Kidney epithelial cell (primary cell): ENCODE data around the gene MTUS2. TPM values are rescaled to one million over a fixed set of nuclear protein-coding genes. Genes with fewer than 3 reads are reported as not detected.
"Not testable (repeated sequence)": the region's sequence is repeated elsewhere in the genome, so short reads cannot be mapped to it uniquely, and the experiment has no call there.

Experiments
- DNase-seq: peaks from one replicate; pipeline ENCODE4 v3.0.0-alpha.2; 2010; ENCODE audit warnings: low read depth
- H3K27me3 ChIP-seq: 2 replicates; pipeline ENCODE4 v1.6.0; 2011; ENCODE audit warnings: low read length; ENCODE audit not compliant: control insufficient read depth, insufficient read depth
- H3K36me3 ChIP-seq: 2 replicates; pipeline ENCODE4 v1.5.1; 2011; ENCODE audit warnings: low read length; ENCODE audit not compliant: control insufficient read depth, insufficient read depth
- H3K4me3 ChIP-seq: 2 replicates; pipeline ENCODE4 v1.5.1; 2011; ENCODE audit warnings: low read depth, mild to moderate bottlenecking, control low read depth, low read length
- CTCF ChIP-seq: IDR thresholded peaks from 2 replicates; pipeline ENCODE4 v1.5.1; 2011; ENCODE audit warnings: mild to moderate bottlenecking, moderate library complexity, low read length, control low read depth, inconsistent platforms; ENCODE audit not compliant: insufficient read depth, poor library complexity, severe bottlenecking
- total RNA-seq: library from RNA; depleted of rRNA; stranded (reverse); fragments of >200 nt; gene quantifications from 2 replicates; pipeline ENCODE4 v1.2.3, GENCODE V29; 2015

The MTUS2 gene
- total RNA-seq, 1 donor from 2014 or later, result 0.25 TPM

GRCh38 chr13:29190298-29190697 lies 370.2 kb downstream of the MTUS2 start:
- DNase-seq, result no peak
- H3K4me3 ChIP-seq, result no peak overlapping the region
- no peak for TF ChIP-seq CTCF
- H3K36me3 ChIP-seq, result no peaks in the 10 kb centered on the region
- H3K27me3 ChIP-seq, result no peaks in the 10 kb centered on the region

DNA sequence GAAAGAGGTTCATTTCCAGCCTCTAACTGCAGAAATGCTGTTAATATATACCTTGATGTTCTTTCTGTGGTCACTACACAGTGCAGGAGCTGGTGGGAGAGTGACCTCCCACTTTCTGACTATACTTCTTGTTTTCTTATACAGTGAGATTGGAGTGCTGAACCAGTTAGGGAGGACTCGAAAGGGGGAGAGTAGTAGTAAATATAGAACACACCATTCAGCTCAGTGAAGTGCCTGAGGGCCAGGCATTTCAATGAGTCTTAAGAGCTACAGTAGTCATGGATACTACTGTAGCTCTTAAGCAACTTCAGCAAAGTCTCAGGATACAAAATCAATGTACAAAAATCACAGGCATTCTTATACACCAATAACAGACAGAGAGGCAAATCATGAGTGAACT lies 372.9 kb downstream of the MTUS2 start:
- no peak for DNase-seq
- H3K4me3 ChIP-seq, result no peak overlapping the region
- TF ChIP-seq CTCF, result no peak
- no peaks in the 10 kb centered on the region for H3K36me3 ChIP-seq
- no peaks in the 10 kb centered on the region for H3K27me3 ChIP-seq

DNA sequence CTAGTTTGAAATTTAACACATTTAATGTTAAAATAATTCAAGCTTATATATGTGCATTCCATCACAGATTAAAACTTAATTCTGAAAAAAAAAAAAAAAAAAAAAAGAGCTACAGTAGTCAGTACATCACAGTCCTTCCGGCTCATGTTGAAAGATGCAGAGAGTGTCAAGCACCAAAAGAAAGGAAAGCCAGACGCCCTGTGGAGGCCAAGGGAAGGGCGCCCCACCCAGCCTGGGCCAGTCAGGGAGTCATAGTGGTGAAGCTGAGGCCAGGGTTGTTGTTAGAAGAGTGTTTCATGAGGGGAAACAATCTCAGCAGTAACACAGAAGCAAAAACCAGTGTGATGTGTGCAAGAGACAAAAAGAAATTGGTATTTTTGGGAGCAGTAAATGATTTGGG lies 375.3 kb downstream of the MTUS2 start:
- no peak for TF ChIP-seq CTCF
- H3K27me3 ChIP-seq, result no peaks in the 10 kb centered on the region
- no peak for DNase-seq
- H3K4me3 ChIP-seq, result no peak overlapping the region
- no peaks in the 10 kb centered on the region for H3K36me3 ChIP-seq

- DNase-seq, result no peak
- no peak for TF ChIP-seq CTCF
- no peak overlapping the region for H3K4me3 ChIP-seq
- H3K27me3 ChIP-seq, result no peaks in the 10 kb centered on the region
- no peaks in the 10 kb centered on the region for H3K36me3 ChIP-seq
Observed at GRCh38 chr13:29196409-29197074, 376.4 kb downstream of the MTUS2 start.

DNA sequence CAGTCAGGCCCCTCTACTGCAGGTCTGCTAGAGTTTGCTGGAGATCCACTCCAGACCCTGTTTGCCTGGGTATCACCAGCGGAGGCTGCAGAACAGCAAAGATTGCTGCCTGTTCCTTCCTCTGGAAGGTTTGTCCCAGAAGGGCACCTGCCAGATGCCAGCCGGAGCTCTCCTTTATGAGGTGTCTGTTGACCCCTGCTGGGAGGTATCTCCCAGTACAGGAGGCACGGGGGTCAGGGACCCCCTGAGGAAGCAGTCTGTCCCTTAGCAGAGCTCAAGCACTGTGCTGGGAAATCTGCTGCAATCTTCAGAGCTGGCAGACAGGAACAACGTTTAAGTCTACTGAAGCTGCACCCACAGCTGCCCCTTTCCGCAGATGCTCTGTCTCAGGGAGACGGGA lies 382.6 kb downstream of the MTUS2 start:
- DNase-seq, H3K4me3 ChIP-seq, H3K36me3 ChIP-seq, H3K27me3 ChIP-seq: not testable (repeated sequence)

DNA sequence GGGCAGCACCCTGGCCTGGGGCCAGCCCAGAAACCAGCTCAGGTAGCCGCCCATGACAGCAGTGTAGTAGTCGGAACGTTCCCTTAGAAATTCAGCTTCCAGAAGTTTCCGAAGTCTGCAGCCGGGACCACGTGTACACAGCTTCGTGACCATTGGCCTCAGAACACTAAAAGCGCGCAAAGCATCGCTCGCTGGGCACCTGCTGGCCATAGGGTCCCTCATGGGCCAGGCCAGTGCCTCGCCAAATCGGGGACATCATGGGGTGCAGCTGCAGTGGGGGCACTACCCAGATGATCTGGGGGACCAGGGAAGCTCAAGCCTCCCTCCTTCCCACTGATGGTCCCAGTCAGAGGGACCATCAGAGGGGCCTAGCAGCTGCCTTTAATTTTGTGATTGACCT lies 384.5 kb downstream of the MTUS2 start:
- no peak for TF ChIP-seq CTCF
- H3K36me3 ChIP-seq, result no peaks in the 10 kb centered on the region
- no peaks in the 10 kb centered on the region for H3K27me3 ChIP-seq
- H3K4me3 ChIP-seq, result no peak overlapping the region
- DNase-seq, result no peak
